CD4-positive, alpha-beta memory T cell (primary cell): Measurements from ENCODE around the gene CNGB1. TPM values are rescaled to one million over a fixed set of nuclear protein-coding genes. Genes with fewer than 3 reads are reported as not detected.

Experiments
- CTCF ChIA-PET: fragments of 350-600 bp; sonication (Branson Sonifier 250); formaldehyde crosslinking; loops from one replicate; lab custom pipeline; 2021; ENCODE audit warnings: inconsistent platforms; ENCODE audit not compliant: partially characterized antibody; lab: Charles Lee
- POLR2A ChIA-PET: fragments of 350-600 bp; sonication (Branson Sonifier 250); formaldehyde crosslinking; loops from one replicate; lab custom pipeline; 2021; ENCODE audit not compliant: partially characterized antibody; lab: Charles Lee
- DNase-seq, 5 donors: peaks; one replicate each; pipeline versions ENCODE4 v3.0.0 to v3.0.0-alpha.2; 2020 to 2022; ENCODE audit warnings: mixed read lengths in 1 of 5
- H3K27ac ChIP-seq: one replicate; pipeline ENCODE4 v1.7.0; 2013; ENCODE audit warnings: low read depth, low read length
- H3K27me3 ChIP-seq: 2 replicates; pipeline ENCODE4 v1.7.0; 2013; ENCODE audit warnings: mild to moderate bottlenecking, low read length, moderate library complexity; ENCODE audit not compliant: insufficient read depth
- H3K36me3 ChIP-seq: 2 replicates; pipeline ENCODE4 v1.7.0; 2013; ENCODE audit warnings: mild to moderate bottlenecking, low read length, moderate library complexity; ENCODE audit not compliant: insufficient read depth
- H3K4me1 ChIP-seq: 2 replicates; pipeline ENCODE4 v1.7.0; 2013; ENCODE audit warnings: mild to moderate bottlenecking, low read length, moderate library complexity; ENCODE audit not compliant: insufficient read depth
- H3K4me3 ChIP-seq, 2 donors: one replicate each; pipeline ENCODE4 v1.7.0; 2013; ENCODE audit warnings: low read length in 2 of 2, mild to moderate bottlenecking in 1 of 2
- H3K9me3 ChIP-seq, 2 donors: one replicate each; pipeline ENCODE4 v1.7.0; 2013; ENCODE audit warnings: low read length in 2 of 2, control low read depth in 1 of 2; ENCODE audit not compliant: control insufficient read depth in 1 of 2
- H3K27ac Mint-ChIP-seq, 7 donors: one replicate each; pipeline ENCODE4 v1.8.0; 2020 to 2021; ENCODE audit warnings: mixed read lengths in 7 of 7, mild to moderate bottlenecking in 6 of 7, inconsistent platforms in 3 of 7, moderate library complexity in 3 of 7
- H3K27me3 Mint-ChIP-seq, 2 donors: one replicate each; pipeline ENCODE4 v1.8.0; 2020 to 2021; ENCODE audit warnings: mixed read lengths in 2 of 2
- H3K36me3 Mint-ChIP-seq, 2 donors: one replicate each; pipeline ENCODE4 v1.8.0; 2020 to 2021; ENCODE audit warnings: mixed read lengths in 2 of 2, inconsistent platforms in 1 of 2, mild to moderate bottlenecking in 1 of 2
- H3K4me1 Mint-ChIP-seq, 4 donors: one replicate each; pipeline ENCODE4 v1.8.0; 2020 to 2021; ENCODE audit warnings: mixed read lengths in 4 of 4, mild to moderate bottlenecking in 1 of 4
- H3K4me3 Mint-ChIP-seq, 8 donors: one replicate each; pipeline ENCODE4 v1.8.0; 2020 to 2021; ENCODE audit warnings: mixed read lengths in 8 of 8, mild to moderate bottlenecking in 7 of 8, moderate library complexity in 6 of 8, inconsistent platforms in 3 of 8
- H3K9me3 Mint-ChIP-seq, 8 donors: one replicate each; pipeline ENCODE4 v1.8.0; 2020 to 2021; ENCODE audit warnings: mixed read lengths in 8 of 8, mild to moderate bottlenecking in 5 of 8, inconsistent platforms in 3 of 8, moderate library complexity in 1 of 8
- intact Hi-C: fragments of 100-400 bp; cut with micrococcal nuclease; formaldehyde crosslinking; loops from one replicate; pipeline ENCODE4 v1.15.1; 2023
- polyA plus RNA-seq, 2 donors: library from polyadenylated mRNA; unstranded; fragments of 300-500 nt; fragmentation: Illumina TruSeq; gene quantifications; one replicate each; pipeline ENCODE4 v1.2.3, GENCODE V29; 2021
- total RNA-seq, 2 experiments: library from RNA; stranded (reverse); gene quantifications; one replicate each; pipeline ENCODE4 v1.2.3, GENCODE V29; 2021

Gene CNGB1
- total and polyA plus RNA-seq, 4 experiments from 2014 or later, result not detected

DNA sequence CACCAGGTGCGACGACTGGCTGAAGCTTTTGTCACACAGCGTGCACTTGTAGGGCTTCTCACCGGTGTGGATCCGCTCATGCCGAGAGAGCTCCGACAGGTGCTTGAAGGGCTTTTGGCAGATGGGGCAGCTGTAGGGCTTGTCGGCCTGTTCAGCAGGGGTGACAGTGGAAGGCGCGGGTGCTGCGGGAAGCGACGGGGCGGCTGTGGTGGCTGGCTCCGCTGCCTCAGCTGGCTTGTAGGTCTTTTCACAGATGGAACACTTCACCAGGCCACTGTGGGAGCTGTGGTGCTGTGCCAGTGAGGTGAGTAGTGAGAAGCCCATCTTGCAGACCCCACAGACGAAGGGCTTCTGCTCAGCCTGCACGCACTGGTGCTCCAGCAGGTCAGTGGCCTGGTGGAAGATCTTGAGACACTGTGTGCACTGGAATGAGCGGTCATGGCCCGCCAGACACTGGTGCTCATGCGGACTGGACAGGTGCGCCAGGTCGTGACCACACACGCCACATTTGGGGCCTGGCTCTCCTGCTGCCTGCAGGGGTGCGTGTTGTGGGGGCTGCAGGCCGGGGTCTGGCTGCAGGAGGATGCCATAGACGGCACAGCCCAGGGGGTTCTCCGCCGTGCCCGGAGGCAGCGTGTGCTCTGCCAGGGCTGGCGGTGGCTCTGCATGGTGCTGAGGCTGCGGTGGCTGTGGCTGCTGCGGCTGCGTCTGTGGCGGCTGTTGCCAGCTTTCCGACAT lies 26.8 kb upstream of the CNGB1 start:
- Histone ChIP-seq H3K27ac (peak overlapping the region; percentile 75), H3K9me3 (no peaks in the 10 kb centered on the region), H3K4me3 (peak overlapping the region in 1 of 2 donors; percentile 38), H3K27me3 (no peaks in the 10 kb centered on the region), H3K4me1 (peaks cover 77% of the 10 kb centered on the region), H3K36me3 (peaks cover 19% of the 10 kb centered on the region)
- Mint-ChIP-seq H3K27me3 (no peaks in the 10 kb centered on the region), H3K4me3 (peak overlapping the region; percentile 62 to 88 (median 82)), H3K27ac (peak overlapping the region; percentile 70 to 94 (median 85)), H3K36me3 (peaks cover 14 to 49% of the 10 kb centered on the region in 2 donors), H3K9me3 (peaks cover 0 to 3% (median 0%) of the 10 kb centered on the region in 8 donors), H3K4me1 (peaks cover 36 to 79% (median 52%) of the 10 kb centered on the region in 4 donors)
- DNase-seq, result no peak
- ChIA-PET CTCF (interaction anchor here (1.0 to 12.6 kb wide), 8 partner anchors 11 to 490 kb away, joined by 3 to 115 read pairs (median 4); a partner anchor contains a TSS), POLR2A (interaction anchor here (0.8 to 6.7 kb wide), 4 partner anchors 11 to 187 kb away, joined by 3 to 83 read pairs (median 8); no protein-coding TSS in a partner anchor)
- intact Hi-C loops, result no loop called here

GRCh38 chr16:57997176-57997527 lies 26.2 kb upstream of the CNGB1 start:
- no peaks in the 10 kb centered on the region for H3K9me3 ChIP-seq
- H3K36me3 ChIP-seq, result peaks cover 19% of the 10 kb centered on the region
- peak overlapping the region; percentile 19 for H3K27ac ChIP-seq
- Mint-ChIP-seq H3K4me1 (peaks cover 34 to 79% (median 52%) of the 10 kb centered on the region in 4 donors), H3K9me3 (peaks cover 0 to 3% (median 0%) of the 10 kb centered on the region in 8 donors), H3K27me3 (no peaks in the 10 kb centered on the region), H3K36me3 (peaks cover 14 to 48% of the 10 kb centered on the region in 2 donors), H3K4me3 (peak overlapping the region in 3 of 8 donors; percentile 58 to 86 (median 73)), H3K27ac (peak overlapping the region in 5 of 7 donors; percentile 35 to 79 (median 72))
- no peaks in the 10 kb centered on the region for H3K27me3 ChIP-seq
- CTCF ChIA-PET, result interaction anchor here (1.0 to 12.6 kb wide), 3 partner anchors 11 to 490 kb away, joined by 3 to 115 read pairs (median 18); no protein-coding TSS in a partner anchor
- intact Hi-C loops, result no loop called here
- peaks cover 75% of the 10 kb centered on the region for H3K4me1 ChIP-seq
- H3K4me3 ChIP-seq, result no peak overlapping the region
- DNase-seq, result no peak
- POLR2A ChIA-PET, result interaction anchor here (2.2 to 6.7 kb wide), 2 partner anchors 11 to 187 kb away, joined by 10 to 83 read pairs; no protein-coding TSS in a partner anchor

DNA sequence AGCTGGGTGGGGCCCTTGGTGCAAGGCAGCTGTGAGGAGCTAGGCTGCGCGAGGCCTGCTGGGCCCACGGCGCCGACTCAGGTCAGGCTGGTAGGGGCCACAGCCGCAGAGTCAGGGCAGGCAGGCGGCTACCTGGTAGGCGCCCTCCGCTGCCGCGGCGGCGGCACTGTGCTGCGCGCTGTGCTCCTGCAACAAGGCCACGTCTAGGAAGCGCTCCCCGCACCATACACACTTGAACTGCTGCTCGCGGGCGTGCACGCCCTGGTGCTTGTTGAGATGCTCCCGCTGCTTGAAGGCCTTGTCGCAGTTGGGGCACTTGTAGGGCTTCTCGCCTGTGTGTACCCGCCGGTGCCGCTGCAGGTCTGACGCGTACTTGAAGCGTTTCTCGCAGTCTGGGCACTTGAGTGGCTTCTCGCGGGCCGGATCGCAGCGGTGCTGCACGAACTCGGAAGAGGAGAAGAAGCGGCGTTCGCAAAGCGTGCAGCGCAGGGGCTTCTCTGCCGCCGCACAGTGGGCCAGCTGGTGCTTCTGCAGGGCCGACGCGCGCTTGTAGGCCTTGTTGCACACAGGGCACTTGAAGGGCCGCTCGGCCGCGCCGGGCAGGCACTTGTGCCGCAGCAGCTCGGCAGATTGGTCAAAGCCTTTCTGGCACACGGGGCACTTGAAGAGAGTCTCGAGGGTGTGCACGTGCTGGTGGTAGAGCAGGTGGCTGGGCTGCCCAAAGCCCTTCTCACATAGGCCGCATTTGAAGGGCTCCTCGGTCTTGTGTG lies 25.7 kb upstream of the CNGB1 start:
- Histone ChIP-seq H3K9me3 (no peaks in the 10 kb centered on the region), H3K4me3 (no peak overlapping the region), H3K27me3 (no peaks in the 10 kb centered on the region), H3K36me3 (peaks cover 19% of the 10 kb centered on the region), H3K4me1 (peaks cover 70% of the 10 kb centered on the region), H3K27ac (peak overlapping the region; percentile 41)
- H3K4me3 Mint-ChIP-seq, result peak overlapping the region in 3 of 8 donors; percentile 29 to 86 (median 73)
- H3K27me3 Mint-ChIP-seq, result no peaks in the 10 kb centered on the region
- ChIA-PET CTCF (interaction anchor here (1.0 to 12.6 kb wide), 3 partner anchors 10 to 491 kb away, joined by 3 to 115 read pairs (median 18); no protein-coding TSS in a partner anchor), POLR2A (interaction anchor here (6.7 kb wide), 1 partner anchor 10 kb away, joined by 83 read pairs; no protein-coding TSS in a partner anchor)
- H3K27ac Mint-ChIP-seq, result peak overlapping the region in 3 of 7 donors; percentile 35 to 76 (median 52)
- H3K9me3 Mint-ChIP-seq, result peaks cover 0 to 3% (median 0%) of the 10 kb centered on the region in 8 donors
- intact Hi-C loops, result no loop called here
- DNase-seq, result no peak
- H3K4me1 Mint-ChIP-seq, result peaks cover 28 to 73% (median 47%) of the 10 kb centered on the region in 4 donors
- H3K36me3 Mint-ChIP-seq, result peaks cover 14 to 45% of the 10 kb centered on the region in 2 donors

DNA sequence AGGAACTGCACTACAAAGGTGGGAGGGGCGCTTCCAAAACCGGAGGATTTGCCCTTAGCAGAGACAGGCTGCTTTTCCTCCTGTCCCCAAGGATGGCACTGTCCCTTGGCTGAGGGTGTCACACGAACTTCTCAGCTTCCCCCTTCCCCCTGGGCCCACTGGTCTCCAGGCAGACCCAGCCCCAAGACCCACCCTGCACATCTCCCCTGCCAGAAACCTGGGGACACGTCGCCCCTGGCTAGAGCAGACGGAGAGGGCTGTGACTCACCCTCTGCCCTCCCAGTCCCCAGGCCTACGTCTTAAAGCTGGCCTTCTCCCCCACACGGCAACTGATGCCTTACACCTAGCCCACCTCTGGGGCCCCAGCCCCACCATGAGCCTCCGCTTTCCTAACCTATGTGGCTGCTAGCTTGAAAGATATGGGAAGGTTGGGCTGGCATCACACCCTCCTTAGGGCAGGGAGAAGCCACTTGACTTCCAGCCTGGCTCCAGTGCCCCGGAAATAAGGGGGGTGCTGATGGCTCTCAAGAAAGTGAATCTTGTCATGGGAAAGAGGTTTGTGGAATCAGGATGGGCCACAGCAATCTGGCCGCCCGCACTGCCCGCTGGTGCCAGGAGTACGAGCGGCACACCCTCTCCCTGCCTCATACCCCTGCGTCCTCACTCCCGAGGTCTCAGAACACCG lies 24.9 kb upstream of the CNGB1 start:
- no peak for DNase-seq
- no peaks in the 10 kb centered on the region for H3K9me3 ChIP-seq
- H3K9me3 Mint-ChIP-seq, result peaks cover 0 to 3% (median 0%) of the 10 kb centered on the region in 8 donors
- peak overlapping the region; percentile 61 to 89 (median 78) for H3K27ac Mint-ChIP-seq
- ChIA-PET POLR2A (interaction anchor here (1.3 to 6.7 kb wide), 2 partner anchors 9 to 134 kb away, joined by 4 to 83 read pairs; partner anchors contain the start of gene CFAP20), CTCF (interaction anchor here (0.6 to 0.7 kb wide), 2 partner anchors 97 to 104 kb away, joined by 3 to 4 read pairs; no protein-coding TSS in a partner anchor)
- no peaks in the 10 kb centered on the region for H3K27me3 Mint-ChIP-seq
- intact Hi-C loops, result no loop called here
- peaks cover 69% of the 10 kb centered on the region for H3K4me1 ChIP-seq
- peaks cover 19% of the 10 kb centered on the region for H3K36me3 ChIP-seq
- peak overlapping the region in 4 of 8 donors; percentile 12 to 31 (median 22) for H3K4me3 Mint-ChIP-seq
- H3K36me3 Mint-ChIP-seq, result peaks cover 14 to 43% of the 10 kb centered on the region in 2 donors
- H3K4me1 Mint-ChIP-seq, result peaks cover 28 to 66% (median 44%) of the 10 kb centered on the region in 4 donors
- H3K4me3 ChIP-seq, result no peak overlapping the region
- peak overlapping the region; percentile 41 for H3K27ac ChIP-seq
- H3K27me3 ChIP-seq, result no peaks in the 10 kb centered on the region

GRCh38 chr16:57994778-57995177 lies 23.9 kb upstream of the CNGB1 start:
- Histone ChIP-seq H3K27me3 (no peaks in the 10 kb centered on the region), H3K27ac (peak overlapping the region; percentile 41), H3K4me3 (no peak overlapping the region), H3K9me3 (no peaks in the 10 kb centered on the region), H3K36me3 (peaks cover 19% of the 10 kb centered on the region), H3K4me1 (peaks cover 69% of the 10 kb centered on the region)
- Mint-ChIP-seq H3K27ac (peak overlapping the region; percentile 41 to 89 (median 84)), H3K4me1 (peaks cover 28 to 65% (median 44%) of the 10 kb centered on the region in 4 donors), H3K4me3 (peak overlapping the region in 7 of 8 donors; percentile 21 to 64 (median 46)), H3K36me3 (peaks cover 14 to 43% of the 10 kb centered on the region in 2 donors), H3K27me3 (no peaks in the 10 kb centered on the region), H3K9me3 (peaks cover 0 to 3% (median 0%) of the 10 kb centered on the region in 8 donors)
- peak; percentile 26 to 62 (median 36) for DNase-seq
- intact Hi-C loops, result no loop called here
- POLR2A ChIA-PET, result interaction anchor here (1.3 kb wide), 1 partner anchor 135 kb away, joined by 4 read pairs; the partner anchor contains the start of gene CFAP20
- CTCF ChIA-PET, result no interaction called here

DNA sequence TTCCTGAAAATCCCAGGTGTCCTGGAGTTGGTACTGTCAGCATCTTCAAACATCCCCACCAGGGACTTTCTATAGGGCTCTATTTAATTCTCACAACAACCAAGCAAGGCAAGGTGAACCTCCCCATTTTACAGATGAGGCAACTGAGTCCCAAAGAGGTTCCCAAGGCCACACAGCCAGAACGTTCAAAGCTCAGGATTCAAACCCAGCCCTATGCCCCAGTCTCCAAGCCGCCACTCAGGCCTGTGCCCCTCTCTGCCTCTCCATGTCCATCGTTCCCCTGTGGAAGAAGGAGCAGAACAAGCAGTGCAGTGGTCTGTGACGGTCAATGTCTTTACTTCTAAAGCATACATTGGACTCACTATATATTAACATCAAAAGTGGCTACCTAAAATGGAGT lies 23.4 kb upstream of the CNGB1 start:
- peaks cover 0 to 3% (median 0%) of the 10 kb centered on the region in 8 donors for H3K9me3 Mint-ChIP-seq
- H3K36me3 ChIP-seq, result peaks cover 19% of the 10 kb centered on the region
- H3K4me1 Mint-ChIP-seq, result peaks cover 27 to 64% (median 42%) of the 10 kb centered on the region in 4 donors
- intact Hi-C loops, result no loop called here
- no peak for DNase-seq
- H3K4me3 Mint-ChIP-seq, result peak overlapping the region in 3 of 8 donors; percentile 21 to 64 (median 50)
- peak overlapping the region; percentile 41 for H3K27ac ChIP-seq
- H3K27me3 ChIP-seq, result no peaks in the 10 kb centered on the region
- H3K27ac Mint-ChIP-seq, result peak overlapping the region; percentile 41 to 89 (median 84)
- ChIA-PET POLR2A (no interaction called here), CTCF (no interaction called here)
- H3K36me3 Mint-ChIP-seq, result peaks cover 14 to 41% of the 10 kb centered on the region in 2 donors
- peaks cover 65% of the 10 kb centered on the region for H3K4me1 ChIP-seq
- no peak overlapping the region for H3K4me3 ChIP-seq
- H3K27me3 Mint-ChIP-seq, result no peaks in the 10 kb centered on the region
- H3K9me3 ChIP-seq, result no peaks in the 10 kb centered on the region
